ENCODE measurements around the gene B4GALT1.
A peak's percentile ranks its signal among the peaks of the same experiment; 100 is the strongest.

DNA sequence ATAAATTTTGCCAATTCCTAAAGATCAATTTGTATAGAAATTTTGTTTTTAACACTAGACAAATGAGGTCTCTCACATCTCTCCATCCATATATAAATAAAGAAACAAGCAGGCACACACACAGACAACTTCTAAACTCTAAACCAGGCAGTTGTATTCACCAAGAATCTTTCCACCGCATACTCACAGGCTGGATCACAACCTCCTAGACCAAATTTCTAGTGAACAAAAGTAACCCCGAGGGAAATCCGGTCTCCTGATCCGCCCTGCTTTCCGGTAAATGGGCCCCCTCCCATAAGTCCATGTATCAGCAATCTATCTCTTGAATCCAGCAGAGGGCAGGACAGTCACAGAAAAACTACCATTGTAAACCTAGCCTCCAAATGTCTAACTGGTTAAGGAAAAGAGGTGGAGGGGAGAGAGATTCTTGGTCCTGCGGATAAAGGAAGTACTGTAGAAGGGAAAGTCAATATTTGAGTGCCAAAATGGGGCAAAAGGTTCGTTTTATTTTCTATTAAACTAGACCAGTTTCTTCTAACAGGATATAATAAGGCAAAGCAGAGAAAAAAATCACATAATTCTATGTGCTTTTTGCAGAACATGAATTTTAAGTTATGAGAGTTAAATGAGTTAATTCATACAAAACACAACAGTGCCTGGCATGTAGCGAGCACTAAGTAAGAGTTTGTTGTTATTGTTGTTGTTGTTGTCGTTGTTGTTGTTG lies 85.8 kb downstream of the B4GALT1 start:
- TF ChIP-seq, protein P1, sequence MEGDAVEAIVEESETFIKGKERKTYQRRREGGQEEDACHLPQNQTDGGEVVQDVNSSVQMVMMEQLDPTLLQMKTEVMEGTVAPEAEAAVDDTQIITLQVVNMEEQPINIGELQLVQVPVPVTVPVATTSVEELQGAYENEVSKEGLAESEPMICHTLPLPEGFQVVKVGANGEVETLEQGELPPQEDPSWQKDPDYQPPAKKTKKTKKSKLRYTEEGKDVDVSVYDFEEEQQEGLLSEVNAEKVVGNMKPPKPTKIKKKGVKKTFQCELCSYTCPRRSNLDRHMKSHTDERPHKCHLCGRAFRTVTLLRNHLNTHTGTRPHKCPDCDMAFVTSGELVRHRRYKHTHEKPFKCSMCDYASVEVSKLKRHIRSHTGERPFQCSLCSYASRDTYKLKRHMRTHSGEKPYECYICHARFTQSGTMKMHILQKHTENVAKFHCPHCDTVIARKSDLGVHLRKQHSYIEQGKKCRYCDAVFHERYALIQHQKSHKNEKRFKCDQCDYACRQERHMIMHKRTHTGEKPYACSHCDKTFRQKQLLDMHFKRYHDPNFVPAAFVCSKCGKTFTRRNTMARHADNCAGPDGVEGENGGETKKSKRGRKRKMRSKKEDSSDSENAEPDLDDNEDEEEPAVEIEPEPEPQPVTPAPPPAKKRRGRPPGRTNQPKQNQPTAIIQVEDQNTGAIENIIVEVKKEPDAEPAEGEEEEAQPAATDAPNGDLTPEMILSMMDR (IDR thresholded peaks at IDR 0.05), result peak in 5 of 7 experiments; percentile 50 to 95 (median 71)
- TF ChIP-seq POLR2A (IDR thresholded peaks at IDR 0.05), result no peak
